ENCODE measurements around the gene ZNF185.

GRCh38 chrX:152942077-152942442 lies 44.2 kb downstream of the ZNF185 start:
- TF ChIP-seq, protein P1, sequence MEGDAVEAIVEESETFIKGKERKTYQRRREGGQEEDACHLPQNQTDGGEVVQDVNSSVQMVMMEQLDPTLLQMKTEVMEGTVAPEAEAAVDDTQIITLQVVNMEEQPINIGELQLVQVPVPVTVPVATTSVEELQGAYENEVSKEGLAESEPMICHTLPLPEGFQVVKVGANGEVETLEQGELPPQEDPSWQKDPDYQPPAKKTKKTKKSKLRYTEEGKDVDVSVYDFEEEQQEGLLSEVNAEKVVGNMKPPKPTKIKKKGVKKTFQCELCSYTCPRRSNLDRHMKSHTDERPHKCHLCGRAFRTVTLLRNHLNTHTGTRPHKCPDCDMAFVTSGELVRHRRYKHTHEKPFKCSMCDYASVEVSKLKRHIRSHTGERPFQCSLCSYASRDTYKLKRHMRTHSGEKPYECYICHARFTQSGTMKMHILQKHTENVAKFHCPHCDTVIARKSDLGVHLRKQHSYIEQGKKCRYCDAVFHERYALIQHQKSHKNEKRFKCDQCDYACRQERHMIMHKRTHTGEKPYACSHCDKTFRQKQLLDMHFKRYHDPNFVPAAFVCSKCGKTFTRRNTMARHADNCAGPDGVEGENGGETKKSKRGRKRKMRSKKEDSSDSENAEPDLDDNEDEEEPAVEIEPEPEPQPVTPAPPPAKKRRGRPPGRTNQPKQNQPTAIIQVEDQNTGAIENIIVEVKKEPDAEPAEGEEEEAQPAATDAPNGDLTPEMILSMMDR (IDR thresholded peaks at IDR 0.05): no peak
- TF ChIP-seq POLR2A (IDR thresholded peaks at IDR 0.05): no peak
